ENCODE measurements around the gene KLHL3. TPM values are rescaled to one million over a fixed set of nuclear protein-coding genes. Genes with fewer than 3 reads are reported as not detected.

KLHL3 gene
- total and polyA plus RNA-seq, 9 of the 15 experiments (the other 6 are each of a cell fraction or from before 2014, with no cell fraction given), result under 0.01 to 1.5 (median 0.22) TPM

GRCh38 chr5:137630972-137631370 lies 104.9 kb downstream of the KLHL3 start:
- Histone ChIP-seq H3K4me1 (replicated peaks in 1 of 2; ENCODE audit: control insufficient read depth in 2 of 2, insufficient read depth in 2 of 2, low read length in 2 of 2) (no peaks in the 10 kb centered on the region), H4K20me1 (replicated peaks; ENCODE audit: control insufficient read depth, insufficient read depth, low read length) (no peaks in the 10 kb centered on the region; the same call in 1 of the 2 replicates), H3K9me3 (replicated peaks; ENCODE audit: control insufficient read depth, insufficient read depth, low read depth, low read length) (no peaks in the 10 kb centered on the region), H3K79me2 (ENCODE audit: control insufficient read depth, insufficient read depth, low read length) (no peaks in the 10 kb centered on the region), H3K9me1 (ENCODE audit: control insufficient read depth, insufficient read depth, low read length) (no peaks in the 10 kb centered on the region), H3K36me3 (ENCODE audit: control insufficient read depth, insufficient read depth, low read length) (no peaks in the 10 kb centered on the region), H3K27ac (ENCODE audit: extremely low read depth, low read depth, low read length) (no peak overlapping the region), H2AFZ (ENCODE audit: low read depth, low read length) (no peak overlapping the region), H3K27me3 (ENCODE audit: control insufficient read depth in 2 of 2, insufficient read depth in 2 of 2, low read length in 2 of 2) (peaks cover 2 to 22% of the 10 kb centered on the region in 2 experiments; a peak in 4 of 5 replicates), H3K4me2 (ENCODE audit: insufficient read depth, low read length) (no peak overlapping the region), H3K4me3 (no peak overlapping the region), H3K9ac (ENCODE audit: insufficient read depth in 1 of 2, low read depth in 2 of 2, low read length in 2 of 2) (no peak overlapping the region)
- FAIRE-seq, result no peak
- intact Hi-C loops (cut with micrococcal nuclease), result no loop called here
- in situ Hi-C loops (cut with MboI), result no loop called here
- BruUV-seq (replicated peaks), result no TSS peak
- TF ChIP-seq TEAD4 (IDR thresholded peaks at IDR 0.05; ENCODE audit: low read length), result no peak
- no peak for TF ChIP-seq TEAD4 (CRISPR knock-in tag; IDR thresholded peaks at IDR 0.05; ENCODE audit: borderline replicate concordance)
- no peak for TF ChIP-seq FOXJ3 (CRISPR knock-in tag; IDR thresholded peaks at IDR 0.05)
- no peak for TF ChIP-seq ELF2 (CRISPR knock-in tag; IDR thresholded peaks at IDR 0.05)
- no peak for TF ChIP-seq RAD21 (CRISPR knock-in tag; conservative IDR thresholded peaks at IDR 0.05 in 1 of 2, IDR thresholded peaks at IDR 0.05 in 1 of 2)
- no peak for TF ChIP-seq EWSR1 (IDR thresholded peaks at IDR 0.05; ENCODE audit: borderline replicate concordance, low read depth, partially characterized antibody)
- no peak for TF ChIP-seq HINFP (tag; conservative IDR thresholded peaks at IDR 0.05; ENCODE audit: low read depth)
- no peak for TF ChIP-seq ATF7 (IDR thresholded peaks at IDR 0.05)
- no peak for TF ChIP-seq ZNF140 (CRISPR knock-in tag; IDR thresholded peaks at IDR 0.05)
- TF ChIP-seq CHD4 (IDR thresholded peaks at IDR 0.05; ENCODE audit: insufficient read depth, insufficient replicate concordance, low read depth, low read length, poor library complexity, severe bottlenecking), result no peak
- no peak for TF ChIP-seq NCOA2 (IDR thresholded peaks at IDR 0.05; ENCODE audit: partially characterized antibody in 2 of 2)
- no peak for TF ChIP-seq GATAD2B (IDR thresholded peaks at IDR 0.05; ENCODE audit: borderline replicate concordance)
- CTCF ChIA-PET (ENCODE audit: low intra/inter-chr PET ratio), result interaction anchor here (3.4 kb wide), 1 partner anchor 502 kb away, joined by 22 read pairs; no protein-coding TSS in a partner anchor
- no peak for ATAC-seq
- POLR2A ChIA-PET, result no interaction called here
- no peak for DNase-seq (ENCODE audit: extremely low read depth in 1 of 4, low spot score in 3 of 4)
- WGBS (ENCODE audit: insufficient coverage, low coverage, missing lambda C conversion rate), result 0% methylated on average over 2 of the region's 3 CpGs
